Neural cell (in vitro differentiated cells): ENCODE results near the gene CLDN20. TPM values are rescaled to one million over a fixed set of nuclear protein-coding genes. Genes with fewer than 3 reads are reported as not detected.

Source experiments
- H2AFZ ChIP-seq: fragments of 200-600, 300-800 bp; sonication (generic), shearing (Covaris generic); 2 replicates; pipeline ENCODE4 v1.6.0; 2014; ENCODE audit warnings: low read depth, mild to moderate bottlenecking, antibody characterized with exemption, low read length, moderate library complexity
- H3F3A ChIP-seq: fragments of 200-600 bp; shearing (Covaris generic); 2 replicates; pipeline ENCODE4 v1.6.1; 2016; ENCODE audit warnings: mild to moderate bottlenecking, moderate library complexity, mixed read lengths, antibody characterized with exemption, low read length; ENCODE audit not compliant: insufficient read depth, poor library complexity, severe bottlenecking
- H3K27ac ChIP-seq: fragments of 200-600, 300-800 bp; sonication (generic), shearing (Covaris generic); 2 replicates; pipeline ENCODE4 v1.5.1; 2014; ENCODE audit warnings: mild to moderate bottlenecking, low read length, moderate library complexity
- H3K27me3 ChIP-seq: fragments of 300-800, 200-600 bp; sonication (generic), shearing (Covaris generic); 2 replicates; pipeline ENCODE4 v1.6.0; 2014; ENCODE audit warnings: mild to moderate bottlenecking, low read depth, low read length, moderate library complexity; ENCODE audit not compliant: insufficient read depth
- H3K36me3 ChIP-seq: fragments of 300-800, 200-600 bp; sonication (generic), shearing (Covaris generic); 2 replicates; pipeline ENCODE4 v1.5.1; 2014; ENCODE audit warnings: mild to moderate bottlenecking, antibody characterized with exemption, low read length, moderate library complexity; ENCODE audit not compliant: insufficient read depth
- H3K4me2 ChIP-seq: fragments of 300-800, 200-600 bp; sonication (generic), shearing (Covaris generic); 2 replicates; pipeline ENCODE4 v1.6.0; 2014; ENCODE audit warnings: mild to moderate bottlenecking, low read length
- H3K4me3 ChIP-seq: fragments of 300-800, 200-600 bp; sonication (generic), shearing (Covaris generic); 2 replicates; pipeline ENCODE4 v1.5.1; 2014; ENCODE audit warnings: mild to moderate bottlenecking, low read length, moderate library complexity
- H3K79me2 ChIP-seq: fragments of 200-600 bp; shearing (Covaris generic); replicated peaks from 2 replicates; pipeline ENCODE4 v1.6.0; 2014; ENCODE audit warnings: mild to moderate bottlenecking, low read length, moderate library complexity; ENCODE audit not compliant: insufficient read depth
- H3K9ac ChIP-seq: fragments of 300-800, 200-600 bp; sonication (generic), shearing (Covaris generic); 2 replicates; pipeline ENCODE4 v1.6.1; 2016; ENCODE audit warnings: mild to moderate bottlenecking, low read length, mixed read lengths
- H3K9me2 ChIP-seq: fragments of 200-600 bp; shearing (Covaris generic); 2 replicates; pipeline ENCODE4 v1.6.1; 2016; ENCODE audit warnings: mild to moderate bottlenecking, low read length, mixed read lengths; ENCODE audit not compliant: insufficient read depth
- H3K9me3 ChIP-seq: fragments of 200-600, 300-800 bp; sonication (generic), shearing (Covaris generic); 2 replicates; pipeline ENCODE4 v1.6.1; 2016; ENCODE audit warnings: mild to moderate bottlenecking, mixed run types, low read length, moderate library complexity, mixed read lengths
- H4K20me1 ChIP-seq: fragments of 200-600 bp; shearing (Covaris generic); 2 replicates; pipeline ENCODE4 v1.6.1; 2016; ENCODE audit warnings: mild to moderate bottlenecking, mixed run types; ENCODE audit not compliant: insufficient read depth
- EP300 ChIP-seq: fragments of 450-650 bp; conservative IDR thresholded peaks from 2 replicates; pipeline ENCODE4 v1.6.1; 2014; ENCODE audit warnings: antibody characterized with exemption, mild to moderate bottlenecking, moderate library complexity; ENCODE audit not compliant: poor library complexity, severe bottlenecking
- EZH2 ChIP-seq: fragments of 200-600, 300-800 bp; shearing (Covaris generic), sonication (generic); IDR thresholded peaks from 2 replicates; pipeline ENCODE4 v1.6.1; 2014; ENCODE audit warnings: antibody characterized with exemption, low read length, borderline replicate concordance, mild to moderate bottlenecking; ENCODE audit not compliant: insufficient read depth, poor library complexity, severe bottlenecking
- MXI1 ChIP-seq: fragments of 450-650 bp; conservative IDR thresholded peaks from 2 replicates; pipeline ENCODE4 v1.6.1; 2014; ENCODE audit warnings: antibody characterized with exemption, mild to moderate bottlenecking; ENCODE audit not compliant: poor library complexity, severe bottlenecking
- POLR2AphosphoS5 ChIP-seq: IDR thresholded peaks from 2 replicates; pipeline ENCODE4 v1.6.1; 2012
- RAD21 ChIP-seq: fragments of 450-650 bp; conservative IDR thresholded peaks from 2 replicates; pipeline ENCODE4 v1.6.1; 2014; ENCODE audit warnings: antibody characterized with exemption, mild to moderate bottlenecking, moderate library complexity
- SMC3 ChIP-seq: fragments of 450-650 bp; conservative IDR thresholded peaks from 2 replicates; pipeline ENCODE4 v1.6.1; 2014; ENCODE audit warnings: antibody characterized with exemption, mild to moderate bottlenecking, moderate library complexity; ENCODE audit not compliant: poor library complexity
- TAF1 ChIP-seq: IDR thresholded peaks from 2 replicates; pipeline ENCODE4 v1.6.1; 2012; ENCODE audit warnings: low read depth
- polyA plus RNA-seq: library from polyadenylated mRNA; depleted of rRNA; stranded (reverse); fragments of >200 nt; gene quantifications from 2 replicates; pipeline ENCODE4 v1.2.3, GENCODE V29; 2014
- TF ChIP-seq, protein P1 (sequence below): IDR thresholded peaks from 2 replicates; pipeline ENCODE4 v1.6.1; 2012; ENCODE audit warnings: borderline replicate concordance
- TF ChIP-seq, protein P2 (sequence below): fragments of 450-650 bp; IDR thresholded peaks from 2 replicates; pipeline ENCODE4 v1.5.1; 2014; ENCODE audit warnings: antibody characterized with exemption, mild to moderate bottlenecking, moderate library complexity; ENCODE audit not compliant: poor library complexity, severe bottlenecking

Gene CLDN20
- polyA plus RNA-seq, 1 donor from 2014 or later = not detected

DNA sequence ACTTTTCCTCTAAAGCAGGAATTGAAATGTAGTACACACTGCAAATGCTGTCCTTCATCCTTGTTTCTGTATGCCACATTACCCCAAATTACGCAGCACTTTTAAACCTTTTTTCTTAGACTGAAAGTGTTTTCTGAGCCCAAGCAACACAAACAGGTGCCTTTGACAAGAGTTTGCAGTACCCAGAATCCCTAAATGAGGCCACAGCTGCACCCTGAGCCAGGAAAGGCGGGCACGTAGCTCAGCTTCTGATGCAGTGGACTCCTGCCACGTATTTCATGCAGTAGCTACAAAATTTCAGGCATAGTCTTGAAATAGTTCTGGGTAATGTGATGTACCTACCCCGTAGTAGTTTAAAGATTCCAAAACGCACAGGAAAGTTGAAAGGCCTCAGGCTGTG is 31.0 kb upstream of the CLDN20 start:
- H3F3A ChIP-seq = no peaks in the 10 kb centered on the region
- no peaks in the 10 kb centered on the region for H3K9me2 ChIP-seq
- no peak overlapping the region for H2AFZ ChIP-seq
- H3K4me2 ChIP-seq = no peak overlapping the region
- no peak overlapping the region for H3K27ac ChIP-seq
- no peaks in the 10 kb centered on the region for H3K27me3 ChIP-seq
- no peak overlapping the region for H3K4me3 ChIP-seq
- H4K20me1 ChIP-seq = no peaks in the 10 kb centered on the region
- TF ChIP-seq, protein P1, sequence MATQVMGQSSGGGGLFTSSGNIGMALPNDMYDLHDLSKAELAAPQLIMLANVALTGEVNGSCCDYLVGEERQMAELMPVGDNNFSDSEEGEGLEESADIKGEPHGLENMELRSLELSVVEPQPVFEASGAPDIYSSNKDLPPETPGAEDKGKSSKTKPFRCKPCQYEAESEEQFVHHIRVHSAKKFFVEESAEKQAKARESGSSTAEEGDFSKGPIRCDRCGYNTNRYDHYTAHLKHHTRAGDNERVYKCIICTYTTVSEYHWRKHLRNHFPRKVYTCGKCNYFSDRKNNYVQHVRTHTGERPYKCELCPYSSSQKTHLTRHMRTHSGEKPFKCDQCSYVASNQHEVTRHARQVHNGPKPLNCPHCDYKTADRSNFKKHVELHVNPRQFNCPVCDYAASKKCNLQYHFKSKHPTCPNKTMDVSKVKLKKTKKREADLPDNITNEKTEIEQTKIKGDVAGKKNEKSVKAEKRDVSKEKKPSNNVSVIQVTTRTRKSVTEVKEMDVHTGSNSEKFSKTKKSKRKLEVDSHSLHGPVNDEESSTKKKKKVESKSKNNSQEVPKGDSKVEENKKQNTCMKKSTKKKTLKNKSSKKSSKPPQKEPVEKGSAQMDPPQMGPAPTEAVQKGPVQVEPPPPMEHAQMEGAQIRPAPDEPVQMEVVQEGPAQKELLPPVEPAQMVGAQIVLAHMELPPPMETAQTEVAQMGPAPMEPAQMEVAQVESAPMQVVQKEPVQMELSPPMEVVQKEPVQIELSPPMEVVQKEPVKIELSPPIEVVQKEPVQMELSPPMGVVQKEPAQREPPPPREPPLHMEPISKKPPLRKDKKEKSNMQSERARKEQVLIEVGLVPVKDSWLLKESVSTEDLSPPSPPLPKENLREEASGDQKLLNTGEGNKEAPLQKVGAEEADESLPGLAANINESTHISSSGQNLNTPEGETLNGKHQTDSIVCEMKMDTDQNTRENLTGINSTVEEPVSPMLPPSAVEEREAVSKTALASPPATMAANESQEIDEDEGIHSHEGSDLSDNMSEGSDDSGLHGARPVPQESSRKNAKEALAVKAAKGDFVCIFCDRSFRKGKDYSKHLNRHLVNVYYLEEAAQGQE = no peak
- TF ChIP-seq, protein P2, sequence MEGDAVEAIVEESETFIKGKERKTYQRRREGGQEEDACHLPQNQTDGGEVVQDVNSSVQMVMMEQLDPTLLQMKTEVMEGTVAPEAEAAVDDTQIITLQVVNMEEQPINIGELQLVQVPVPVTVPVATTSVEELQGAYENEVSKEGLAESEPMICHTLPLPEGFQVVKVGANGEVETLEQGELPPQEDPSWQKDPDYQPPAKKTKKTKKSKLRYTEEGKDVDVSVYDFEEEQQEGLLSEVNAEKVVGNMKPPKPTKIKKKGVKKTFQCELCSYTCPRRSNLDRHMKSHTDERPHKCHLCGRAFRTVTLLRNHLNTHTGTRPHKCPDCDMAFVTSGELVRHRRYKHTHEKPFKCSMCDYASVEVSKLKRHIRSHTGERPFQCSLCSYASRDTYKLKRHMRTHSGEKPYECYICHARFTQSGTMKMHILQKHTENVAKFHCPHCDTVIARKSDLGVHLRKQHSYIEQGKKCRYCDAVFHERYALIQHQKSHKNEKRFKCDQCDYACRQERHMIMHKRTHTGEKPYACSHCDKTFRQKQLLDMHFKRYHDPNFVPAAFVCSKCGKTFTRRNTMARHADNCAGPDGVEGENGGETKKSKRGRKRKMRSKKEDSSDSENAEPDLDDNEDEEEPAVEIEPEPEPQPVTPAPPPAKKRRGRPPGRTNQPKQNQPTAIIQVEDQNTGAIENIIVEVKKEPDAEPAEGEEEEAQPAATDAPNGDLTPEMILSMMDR = no peak
- no peak for TF ChIP-seq POLR2AphosphoS5
- no peak for TF ChIP-seq RAD21
- TF ChIP-seq EZH2 = no peak
- no peak for TF ChIP-seq TAF1
- no peak for TF ChIP-seq MXI1
- TF ChIP-seq EP300 = no peak
- TF ChIP-seq SMC3 = no peak
- peaks cover 15% of the 10 kb centered on the region for H3K79me2 ChIP-seq
- H3K36me3 ChIP-seq = no peaks in the 10 kb centered on the region
- H3K9ac ChIP-seq = no peak overlapping the region
- no peaks in the 10 kb centered on the region for H3K9me3 ChIP-seq

DNA sequence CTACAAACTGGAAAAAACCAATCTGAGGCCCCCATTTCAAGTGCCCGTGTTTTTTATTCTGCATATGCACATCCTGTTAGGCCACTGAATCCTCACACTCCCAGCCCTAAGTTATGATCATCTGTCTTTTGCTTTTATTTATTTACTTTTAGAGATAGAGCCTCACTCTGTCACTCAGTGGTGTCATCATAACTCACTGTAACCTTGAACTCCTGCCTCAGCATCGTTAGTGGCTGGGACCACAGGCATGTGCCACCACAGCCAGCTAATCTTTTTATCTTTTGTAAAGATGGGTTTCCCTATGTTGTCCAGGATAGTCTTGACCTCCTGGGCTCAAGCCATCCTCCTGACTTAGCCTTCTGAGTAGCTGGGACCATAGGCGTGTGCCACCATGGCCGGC is 29.6 kb upstream of the CLDN20 start:
- Histone ChIP-seq H3K4me3 (no peak overlapping the region), H3K9me3 (no peaks in the 10 kb centered on the region), H3K9me2 (no peaks in the 10 kb centered on the region), H3K27ac (no peak overlapping the region), H3F3A (no peaks in the 10 kb centered on the region), H2AFZ (no peak overlapping the region), H3K27me3 (no peaks in the 10 kb centered on the region), H3K36me3 (peaks cover 5% of the 10 kb centered on the region), H3K4me2 (no peak overlapping the region), H3K79me2 (peaks cover 10% of the 10 kb centered on the region), H4K20me1 (no peaks in the 10 kb centered on the region), H3K9ac (no peak overlapping the region)
- TF ChIP-seq, protein P1 = no peak
- TF ChIP-seq RAD21 = no peak
- TF ChIP-seq MXI1 = no peak
